ENCODE measurements around the gene NBPF6.
"Not testable (repeated sequence)": the region's sequence is repeated elsewhere in the genome, so short reads cannot be mapped to it uniquely, and the experiment has no call there.

GRCh38 chr1:108458661-108459060 lies 8.5 kb downstream of the NBPF6 start:
- not testable (repeated sequence) for TF ChIP-seq CTCF (conservative IDR thresholded peaks at IDR 0.05; ENCODE audit: low read depth, low read length); EZH2 (IDR thresholded peaks at IDR 0.05; ENCODE audit: borderline replicate concordance, low read depth, low read length, poor library complexity, severe bottlenecking)

Measured in A673 (cell line).